Stomach (tissue), 9 donors: Measurements from ENCODE around the gene KCNQ1. TPM values are rescaled to one million over a fixed set of nuclear protein-coding genes. Genes with fewer than 3 reads are reported as not detected.

Experiments used
- DNase-seq, 2 donors: peaks; one replicate each; pipeline versions ENCODE4 v3.0.0 to v3.0.0-alpha.2; 2013 to 2019
- H3K27ac ChIP-seq, 5 donors: fragments of 200-600 bp in 4 of 5; sonication (generic) in 4 of 5; one replicate each; pipeline ENCODE4 v1.5.1; 2013 to 2019; ENCODE audit warnings: mild to moderate bottlenecking in 1 of 5, moderate library complexity in 1 of 5
- H3K27me3 ChIP-seq, 3 donors: fragments of 200-600 bp; sonication (generic); one replicate each; pipeline ENCODE4 v1.5.1; 2017 to 2019; ENCODE audit warnings: mixed run types in 1 of 3
- H3K36me3 ChIP-seq, 4 donors: fragments of 200-600 bp; sonication (generic); 1 replicate in 3 of 4; 2 replicates in 1 of 4; pipeline ENCODE4 v1.5.1; 2016 to 2019
- H3K4me1 ChIP-seq, 4 donors: fragments of 200-600 bp; sonication (generic); one replicate each; pipeline ENCODE4 v1.5.1; 2016 to 2019
- H3K4me3 ChIP-seq, 4 donors: fragments of 200-600 bp; sonication (generic) in 3 of 4; one replicate each; pipeline ENCODE4 v1.5.1; 2016 to 2019; ENCODE audit warnings: mild to moderate bottlenecking in 1 of 4
- H3K9me3 ChIP-seq, 4 donors: fragments of 200-600 bp; sonication (generic); one replicate each; pipeline ENCODE4 v1.5.1; 2016 to 2019
- CTCF ChIP-seq, 7 experiments: fragments of 450-650 bp in 4 of 7; fragments of 200-600 bp in 3 of 7; sonication (generic) in 3 of 7; IDR thresholded peaks; one replicate each; pipeline ENCODE4 v1.5.1; 2016 to 2019; ENCODE audit warnings: antibody characterized with exemption in 7 of 7, control low read depth in 2 of 7, mild to moderate bottlenecking in 1 of 7
- EP300 ChIP-seq: sonication (generic); formaldehyde crosslinking; IDR thresholded peaks from one replicate; pipeline ENCODE4 v1.6.1; 2017; ENCODE audit warnings: antibody characterized with exemption
- POLR2A ChIP-seq, 4 donors: fragments of 450-650 bp; IDR thresholded peaks; one replicate each; pipeline ENCODE4 v1.6.1; 2016; ENCODE audit warnings: antibody characterized with exemption in 4 of 4, control low read depth in 2 of 4, mild to moderate bottlenecking in 1 of 4, moderate library complexity in 1 of 4
- POLR2AphosphoS5 ChIP-seq, 3 donors: sonication (generic); formaldehyde crosslinking; IDR thresholded peaks; one replicate each; pipeline ENCODE4 v1.6.1; 2016; ENCODE audit warnings: antibody characterized with exemption in 3 of 3
- WGBS, 5 donors: extraction: QIAGEN DNeasy Blood & Tissue Kit in 3 of 5; methylation state at CpG; one replicate each; pipeline versions ENCODE4 v1.1.5 to v1.1.7; 2013 to 2018; 5-methylcytosine and 5-hydroxymethylcytosine counted together
- intact Hi-C: fragments of 100-400 bp; cut with DNase I; formaldehyde crosslinking; loops from one replicate; pipeline ENCODE4 v1.15.1; 2023; ENCODE audit warnings: low total_unique reads
- polyA plus RNA-seq, 3 donors: library from polyadenylated mRNA; stranded (reverse); fragments of 200-250 nt; gene quantifications; one replicate each; pipeline ENCODE4 v1.2.3, GENCODE V29; 2013
- total RNA-seq, 5 donors: library from RNA; depleted of rRNA; stranded (reverse); fragments of >200 nt; gene quantifications; one replicate each; pipeline versions ENCODE4 v1.1.0 to v1.2.3, GENCODE V29; 2014 to 2016
- donor health status: healthy with polysubstance abuse.
- donor health status: Bipolar disorder and iron deficiency.
- donor health status: healthy.

KCNQ1 gene
- total and polyA plus RNA-seq, 8 donors, result 12.1 to 155 (median 49.0) TPM

DNA sequence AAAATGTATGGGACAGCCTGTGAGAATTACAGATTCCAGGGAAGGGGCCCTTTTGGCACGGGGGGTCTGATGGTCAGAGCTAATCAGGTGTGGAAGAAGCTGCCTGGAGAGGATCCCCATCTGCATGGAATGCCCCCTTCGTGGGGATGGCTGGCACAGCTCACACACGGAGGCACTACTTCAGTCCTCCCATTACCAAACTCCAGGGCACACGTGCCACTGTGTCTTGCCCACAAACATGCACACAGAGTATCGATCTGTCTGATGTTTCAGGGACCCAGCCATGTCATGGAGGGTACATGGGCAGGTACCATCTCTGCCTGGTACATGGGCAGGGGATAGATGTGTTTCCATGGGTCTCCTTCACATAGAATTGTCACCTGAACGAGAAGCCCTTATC is 240.2 kb downstream of the KCNQ1 start:
- Histone ChIP-seq H3K4me3 (no peak overlapping the region), H3K36me3 (peaks cover 0 to 15% (median 10%) of the 10 kb centered on the region in 4 donors), H3K9me3 (no peaks in the 10 kb centered on the region), H3K27ac (no peak overlapping the region), H3K27me3 (no peaks in the 10 kb centered on the region), H3K4me1 (peaks cover 12 to 58% (median 47%) of the 10 kb centered on the region in 4 donors)
- TF ChIP-seq EP300 (no peak), CTCF (IDR thresholded peaks at IDR 0.05) (no peak), POLR2AphosphoS5 (IDR thresholded peaks at IDR 0.05) (no peak), POLR2A (IDR thresholded peaks at IDR 0.05) (no peak)
- 73 to 84% (median 80%) methylated on average over 6 of the region's 6 CpGs for WGBS, 5 donors
- intact Hi-C loops, result no loop called here
- DNase-seq, result no peak

DNA sequence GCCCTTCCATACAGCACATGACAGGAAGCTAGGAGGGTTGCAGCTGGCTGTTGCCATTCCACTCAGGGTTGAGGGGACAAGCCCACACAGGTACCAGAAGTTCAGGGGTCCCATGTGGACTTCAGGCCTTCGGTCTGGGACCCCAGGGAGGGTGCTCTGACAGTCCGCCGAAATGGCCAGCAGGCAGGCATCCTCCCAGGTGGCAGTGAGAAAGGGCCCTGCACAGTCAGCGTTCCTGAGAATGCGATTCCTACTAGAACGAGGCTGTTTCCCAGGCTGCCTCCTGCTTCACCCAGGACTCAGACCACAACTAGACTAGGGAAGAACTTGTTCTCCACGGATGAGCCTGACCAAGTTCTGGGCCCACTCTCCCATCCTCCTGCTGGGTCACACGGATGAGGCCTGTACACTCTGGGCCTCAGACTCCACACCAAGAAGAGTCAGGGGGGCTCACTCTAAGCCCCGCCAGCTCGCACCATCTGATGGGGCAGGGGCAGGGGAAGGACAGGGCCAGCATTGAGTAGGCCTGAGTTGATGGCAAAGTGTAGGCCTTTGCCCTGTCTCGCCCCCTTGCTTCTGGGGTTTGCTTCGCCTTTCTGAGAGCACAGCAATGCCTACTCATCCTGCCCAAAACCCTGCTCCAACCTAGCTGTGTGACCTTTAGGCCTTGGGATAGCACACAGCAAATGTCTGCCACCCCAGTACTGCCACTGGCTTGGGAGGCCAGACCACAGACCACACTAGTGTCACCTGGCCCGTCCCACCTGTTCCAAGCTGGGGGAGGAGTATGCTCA is 241.0 kb downstream of the KCNQ1 start:
- DNase-seq, result no peak
- no peaks in the 10 kb centered on the region for H3K9me3 ChIP-seq
- H3K4me3 ChIP-seq, result no peak overlapping the region
- 88 to 94% (median 93%) methylated on average over 10 to 13 of the region's 13 CpGs for WGBS, 5 donors
- no peaks in the 10 kb centered on the region for H3K27me3 ChIP-seq
- H3K27ac ChIP-seq, result no peak overlapping the region
- intact Hi-C loops, result no loop called here
- TF ChIP-seq POLR2A (IDR thresholded peaks at IDR 0.05) (no peak), POLR2AphosphoS5 (IDR thresholded peaks at IDR 0.05) (no peak), EP300 (no peak), CTCF (IDR thresholded peaks at IDR 0.05) (no peak)
- peaks cover 0 to 15% (median 10%) of the 10 kb centered on the region in 4 donors for H3K36me3 ChIP-seq
- H3K4me1 ChIP-seq, result peaks cover 12 to 66% (median 53%) of the 10 kb centered on the region in 4 donors

- WGBS, 5 donors, result 82 to 94% (median 92%) methylated on average over 6 to 7 of the region's 7 CpGs
- DNase-seq, result no peak
- intact Hi-C loops, result no loop called here
- Histone ChIP-seq H3K27me3 (no peaks in the 10 kb centered on the region), H3K4me3 (no peak overlapping the region), H3K9me3 (no peaks in the 10 kb centered on the region), H3K36me3 (peaks cover 0 to 15% (median 10%) of the 10 kb centered on the region in 4 donors), H3K27ac (no peak overlapping the region), H3K4me1 (peaks cover 12 to 74% (median 54%) of the 10 kb centered on the region in 4 donors)
- TF ChIP-seq POLR2AphosphoS5 (IDR thresholded peaks at IDR 0.05) (no peak), EP300 (no peak), CTCF (IDR thresholded peaks at IDR 0.05) (no peak), POLR2A (IDR thresholded peaks at IDR 0.05) (no peak)
Observed at GRCh38 chr11:2686360-2687222, 241.8 kb downstream of the KCNQ1 start.

GRCh38 chr11:2687223-2687530 is 242.4 kb downstream of the KCNQ1 start:
- H3K27me3 ChIP-seq, result no peaks in the 10 kb centered on the region
- H3K4me1 ChIP-seq, result peaks cover 12 to 80% (median 53%) of the 10 kb centered on the region in 4 donors
- peak overlapping the region in 1 of 5 donors; percentile 43 for H3K27ac ChIP-seq
- H3K9me3 ChIP-seq, result no peaks in the 10 kb centered on the region
- intact Hi-C loops, result no loop called here
- no peak for DNase-seq
- no peak for TF ChIP-seq POLR2A (IDR thresholded peaks at IDR 0.05)
- no peak for TF ChIP-seq CTCF (IDR thresholded peaks at IDR 0.05)
- no peak for TF ChIP-seq EP300
- no peak for TF ChIP-seq POLR2AphosphoS5 (IDR thresholded peaks at IDR 0.05)
- WGBS, 5 donors, result 64 to 78% (median 69%) methylated on average over 1 of the region's 1 CpG; no CpG with 5 or more reads in 2 of the 5 donors
- peaks cover 0 to 15% (median 10%) of the 10 kb centered on the region in 4 donors for H3K36me3 ChIP-seq
- no peak overlapping the region for H3K4me3 ChIP-seq
